ENCODE results near the gene C9orf72. TPM values are rescaled to one million over a fixed set of nuclear protein-coding genes. Genes with fewer than 3 reads are reported as not detected.
A peak's percentile ranks its signal among the peaks of the same experiment; 100 is the strongest.

The C9orf72 gene
- total RNA-seq, 1 experiment from 2014 or later: 5.8 TPM

- DNase-seq (ENCODE audit: low read depth): no peak
Observed at GRCh38 chr9:27538647-27539046, 34.6 kb downstream of the C9orf72 start.

- DNase-seq (ENCODE audit: low read depth): no peak
Observed at GRCh38 chr9:27537756-27538155, 35.5 kb downstream of the C9orf72 start.

- DNase-seq (ENCODE audit: low read depth): no peak
Observed at GRCh38 chr9:27537027-27537435, 36.2 kb downstream of the C9orf72 start.

GRCh38 chr9:27536168-27536567 is 37.1 kb downstream of the C9orf72 start:
- DNase-seq (ENCODE audit: low read depth): no peak

- DNase-seq (ENCODE audit: low read depth): no peak
Observed at GRCh38 chr9:27535701-27536118, 37.6 kb downstream of the C9orf72 start.

- no peak for DNase-seq (ENCODE audit: low read depth)
Observed at GRCh38 chr9:27534658-27535209, 38.5 kb downstream of the C9orf72 start.

- no peak for DNase-seq (ENCODE audit: low read depth)
Observed at GRCh38 chr9:27534131-27534530, 39.1 kb downstream of the C9orf72 start.

- no peak for DNase-seq (ENCODE audit: low read depth)
Observed at GRCh38 chr9:27533311-27533710, 40.0 kb downstream of the C9orf72 start.

GRCh38 chr9:27532046-27532445 is 41.2 kb downstream of the C9orf72 start:
- DNase-seq (ENCODE audit: low read depth): no peak

- no peak for DNase-seq (ENCODE audit: low read depth)
Observed at GRCh38 chr9:27530915-27531755, 42.1 kb downstream of the C9orf72 start.

- DNase-seq (ENCODE audit: low read depth): peak; percentile 68
Observed at GRCh38 chr9:27529316-27530278, 43.7 kb downstream of the C9orf72 start, which contains the start of gene MOB3B. Gene MOB3B, minus strand, starts transcription at chr9:27529814. Its CDS starts 74,264 bp downstream, at chr9:27455550.

- DNase-seq (ENCODE audit: low read depth): peak; percentile 29
Observed at GRCh38 chr9:27528886-27529315, 44.4 kb downstream of the C9orf72 start.

GRCh38 chr9:27528076-27528885 is 45.0 kb downstream of the C9orf72 start:
- DNase-seq (ENCODE audit: low read depth): peak; percentile 59

- no peak for DNase-seq (ENCODE audit: low read depth)
Observed at GRCh38 chr9:27527702-27528075, 45.6 kb downstream of the C9orf72 start.

GRCh38 chr9:27524236-27524635 is 49.0 kb downstream of the C9orf72 start, which contains the start of gene IFNK:
Gene IFNK, plus strand, starts transcription at chr9:27524290. Its CDS starts 47 bp downstream, at chr9:27524337.
- no peak for DNase-seq (ENCODE audit: low read depth)

GRCh38 chr9:27523141-27523540 is 50.1 kb downstream of the C9orf72 start:
- no peak for DNase-seq (ENCODE audit: low read depth)

GRCh38 chr9:27520986-27521385 is 52.3 kb downstream of the C9orf72 start:
- DNase-seq (ENCODE audit: low read depth): no peak

- peak; percentile 66 for DNase-seq (ENCODE audit: low read depth)
Observed at GRCh38 chr9:27519466-27520465, 53.5 kb downstream of the C9orf72 start.

GRCh38 chr9:27518809-27519208 is 54.5 kb downstream of the C9orf72 start:
- DNase-seq (ENCODE audit: low read depth): no peak

- no peak for DNase-seq (ENCODE audit: low read depth)
Observed at GRCh38 chr9:27518006-27518405, 55.3 kb downstream of the C9orf72 start.
